SK-N-SH (cell line): Measurements from ENCODE around the gene AKAP8. TPM values are rescaled to one million over a fixed set of nuclear protein-coding genes. Genes with fewer than 3 reads are reported as not detected.

Source experiments
- CTCF ChIA-PET: fragments of 300-600, 350-600 bp; formaldehyde crosslinking; extraction: SDS; loops from one replicate; lab custom pipeline; 2021; lab: Yijun Ruan, JAX
- POLR2A ChIA-PET: fragments of 350-600 bp; sonication (Branson Sonifier 250); formaldehyde crosslinking; extraction: SDS; loops from one replicate; lab custom pipeline; 2020; ENCODE audit warnings: antibody characterized with exemption, inconsistent platforms; lab: Yijun Ruan, JAX
- DNase-seq: peaks from one replicate; pipeline ENCODE4 v3.0.0; 2012
- H2AFZ ChIP-seq: fragments of 200-600 bp; sonication (generic); 2 replicates; pipeline ENCODE4 v1.8.1; 2016; ENCODE audit warnings: antibody characterized with exemption, mild to moderate bottlenecking, low read depth
- H3F3A ChIP-seq: fragments of 200-600 bp; sonication (generic); replicated peaks from 2 replicates; pipeline ENCODE3; 2016; ENCODE audit warnings: antibody characterized with exemption, mild to moderate bottlenecking; ENCODE audit not compliant: insufficient read depth
- H3K27ac ChIP-seq, 2 experiments: fragments of 200-500 bp in 1 of 2; fragments of 200-600 bp in 1 of 2; sonication (Bioruptor generic) in 1 of 2; sonication (generic), shearing (Covaris generic) in 1 of 2; 2 replicates each; pipeline versions ENCODE4 v1.5.1 to v1.6.1; 2014 to 2016; ENCODE audit warnings: low read depth in 2 of 2, inconsistent platforms in 1 of 2, low read length in 1 of 2, mild to moderate bottlenecking in 1 of 2, mixed read lengths in 1 of 2
- H3K27me3 ChIP-seq: fragments of 200-600 bp; sonication (generic), shearing (Covaris generic); 2 replicates; pipeline ENCODE4 v1.6.1; 2016; ENCODE audit warnings: mixed run types; ENCODE audit not compliant: insufficient read depth
- H3K36me3 ChIP-seq, 2 experiments: fragments of 200-500 bp in 1 of 2; fragments of 200-600 bp in 1 of 2; sonication (Bioruptor generic) in 1 of 2; sonication (generic) in 1 of 2; replicated peaks in 1 of 2; 2 replicates each; pipeline versions ENCODE3 to v1.5.1; 2014 to 2016; ENCODE audit warnings: low read length in 1 of 2, mild to moderate bottlenecking in 1 of 2; ENCODE audit not compliant: insufficient read depth in 2 of 2, control insufficient read depth in 1 of 2
- H3K4me1 ChIP-seq, 2 experiments: fragments of 200-500 bp in 1 of 2; fragments of 200-600 bp in 1 of 2; sonication (Bioruptor generic) in 1 of 2; sonication (generic), shearing (Covaris generic) in 1 of 2; 2 replicates each; pipeline versions ENCODE4 v1.5.1 to v1.6.1; 2014 to 2016; ENCODE audit warnings: low read depth in 1 of 2, low read length in 1 of 2, mixed run types in 1 of 2; ENCODE audit not compliant: insufficient read depth in 2 of 2, control insufficient read depth in 1 of 2
- H3K4me2 ChIP-seq: fragments of 200-600 bp; sonication (generic), shearing (Covaris generic); 2 replicates; pipeline ENCODE4 v1.6.1; 2017; ENCODE audit warnings: mixed run types
- H3K4me3 ChIP-seq, 2 experiments: fragments of 200-500 bp in 1 of 2; fragments of 200-600 bp in 1 of 2; sonication (Bioruptor generic) in 1 of 2; sonication (generic), shearing (Covaris generic) in 1 of 2; 2 replicates each; pipeline versions ENCODE4 v1.5.1 to v1.8.1; 2014 to 2016; ENCODE audit warnings: low read depth in 2 of 2, inconsistent platforms in 1 of 2, low read length in 1 of 2, mild to moderate bottlenecking in 1 of 2, mixed read lengths in 1 of 2, moderate library complexity in 1 of 2
- H3K79me2 ChIP-seq: fragments of 200-600 bp; sonication (generic); 2 replicates; pipeline ENCODE4 v1.8.1; 2017; ENCODE audit warnings: mild to moderate bottlenecking; ENCODE audit not compliant: insufficient read depth
- H3K9ac ChIP-seq: fragments of 200-600 bp; sonication (generic); 2 replicates; pipeline ENCODE4 v1.6.1; 2017; ENCODE audit warnings: mixed run types
- H3K9me2 ChIP-seq: fragments of 200-600 bp; sonication (generic); 2 replicates; pipeline ENCODE4 v1.6.1; 2017; ENCODE audit warnings: mixed run types
- H3K9me3 ChIP-seq: fragments of 200-600 bp; sonication (generic); 2 replicates; pipeline ENCODE4 v1.6.1; 2017; ENCODE audit warnings: mixed run types, mild to moderate bottlenecking, moderate library complexity
- H4K20me1 ChIP-seq: fragments of 200-600 bp; sonication (generic); 2 replicates; pipeline ENCODE4 v1.6.1; 2017; ENCODE audit warnings: mild to moderate bottlenecking, mixed run types; ENCODE audit not compliant: insufficient read depth
- EP300 ChIP-seq, 2 experiments: IDR thresholded peaks; 2 replicates each; pipeline versions ENCODE4 v1.4.0 to v1.6.1; 2012; ENCODE audit warnings: borderline replicate concordance in 1 of 2, low read depth in 1 of 2, low read length in 1 of 2
- FOSL2 ChIP-seq: IDR thresholded peaks from 2 replicates; pipeline ENCODE4 v1.4.0; 2012; ENCODE audit warnings: low read depth, mild to moderate bottlenecking, moderate library complexity, borderline replicate concordance
- FOXM1 ChIP-seq: IDR thresholded peaks from 2 replicates; pipeline ENCODE4 v1.4.0; 2012; ENCODE audit warnings: low read depth, mild to moderate bottlenecking
- GABPA ChIP-seq: IDR thresholded peaks from 2 replicates; pipeline ENCODE4 v1.4.0; 2012; ENCODE audit warnings: low read depth, mild to moderate bottlenecking
- JUND ChIP-seq: IDR thresholded peaks from 2 replicates; pipeline ENCODE4 v1.4.0; 2012
- POLR2AphosphoS5 ChIP-seq: IDR thresholded peaks from 2 replicates; pipeline ENCODE4 v1.6.1; 2012; ENCODE audit warnings: low read depth, low read length
- RAD21 ChIP-seq: IDR thresholded peaks from 2 replicates; pipeline ENCODE4 v1.6.1; 2012; ENCODE audit warnings: mild to moderate bottlenecking, low read length
- RCOR1 ChIP-seq: fragments of 150-350 bp; IDR thresholded peaks from 2 replicates; pipeline ENCODE4 v1.6.1; 2017; ENCODE audit warnings: antibody characterized with exemption, low read length
- RXRA ChIP-seq: IDR thresholded peaks from 2 replicates; pipeline ENCODE4 v1.4.0; 2012; ENCODE audit warnings: low read depth, mild to moderate bottlenecking, borderline replicate concordance
- SIN3A ChIP-seq: IDR thresholded peaks from 2 replicates; pipeline ENCODE4 v1.6.1; 2012; ENCODE audit warnings: low read depth, mild to moderate bottlenecking, low read length, moderate library complexity, borderline replicate concordance
- TAF1 ChIP-seq: IDR thresholded peaks from 2 replicates; pipeline ENCODE4 v1.6.1; 2012; ENCODE audit warnings: low read depth, mild to moderate bottlenecking, low read length, moderate library complexity, borderline replicate concordance
- WGBS: methylation state at CpG from one replicate; pipeline ENCODE4 v1.1.6; 2017; ENCODE audit warnings: low lambda C conversion rate; 5-methylcytosine and 5-hydroxymethylcytosine counted together
- polyA plus RNA-seq, 3 experiments: library from polyadenylated mRNA; depleted of rRNA; stranded (reverse); fragments of >200 nt; gene quantifications; 2 replicates each; pipeline ENCODE4 v1.2.3, GENCODE V29; 2012
- TF ChIP-seq, protein P1 (sequence below): IDR thresholded peaks from 2 replicates; pipeline ENCODE4 v1.4.0; 2012; ENCODE audit warnings: low read depth, borderline replicate concordance
- TF ChIP-seq, protein P2 (sequence below): IDR thresholded peaks from 2 replicates; pipeline ENCODE4 v1.6.1; 2012; ENCODE audit warnings: mild to moderate bottlenecking, low read depth, low read length, moderate library complexity
- TF ChIP-seq, protein P3 (sequence below): IDR thresholded peaks from 2 replicates; pipeline ENCODE4 v1.4.0; 2012; ENCODE audit warnings: low read depth
- TF ChIP-seq, protein P4 (sequence below): IDR thresholded peaks from 2 replicates; pipeline ENCODE4 v1.4.0; 2012; ENCODE audit warnings: low read depth, borderline replicate concordance

AKAP8 gene
- polyA plus RNA-seq, 1 of the 3 experiments (the other 2 are of a cell fraction), result 17.2 TPM

DNA sequence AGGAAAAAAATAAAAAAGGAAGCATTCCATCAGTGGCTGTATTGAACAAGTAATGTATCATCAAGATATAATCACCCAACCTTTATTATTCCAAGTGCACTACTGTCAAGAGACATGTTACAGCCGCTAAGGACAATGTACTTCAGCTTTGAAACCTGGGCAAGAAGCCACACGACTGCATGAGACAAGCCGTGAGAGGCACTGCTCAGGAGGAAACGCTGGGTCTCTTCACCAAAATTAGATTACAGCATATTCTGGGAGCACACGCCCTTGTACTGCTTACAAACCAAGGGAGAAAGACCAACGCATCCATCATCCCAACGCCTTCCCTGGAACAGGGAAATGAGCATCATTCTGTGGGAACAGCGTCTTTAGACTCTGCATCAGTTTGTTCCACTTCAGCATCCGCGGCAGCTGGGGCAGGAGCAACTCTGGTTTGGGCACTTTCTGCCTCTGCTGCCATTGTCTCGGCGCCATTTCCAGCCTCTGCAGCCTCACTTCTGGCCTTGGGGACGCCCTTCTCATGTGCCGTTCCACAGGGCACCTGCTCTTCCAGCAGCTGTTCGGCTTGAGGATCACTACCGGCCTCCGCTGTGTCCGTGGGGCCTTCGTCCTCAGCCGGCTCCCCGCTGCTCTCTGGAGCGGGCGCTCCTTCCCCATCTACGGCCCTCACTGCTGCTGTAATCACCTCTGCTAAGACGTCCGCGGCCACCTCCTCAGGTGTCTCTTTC is 24.9 kb downstream of the AKAP8 start:
- Histone ChIP-seq H3K27me3 (no peaks in the 10 kb centered on the region), H3K79me2 (no peaks in the 10 kb centered on the region), H3K9ac (no peak overlapping the region), H3K4me2 (no peak overlapping the region), H4K20me1 (no peaks in the 10 kb centered on the region), H3F3A (peaks cover 9% of the 10 kb centered on the region), H3K4me3 (no peak overlapping the region), H3K9me2 (no peaks in the 10 kb centered on the region), H3K27ac (no peak overlapping the region), H2AFZ (no peak overlapping the region), H3K4me1 (no peaks in the 10 kb centered on the region), H3K36me3 (peaks cover 32 to 43% of the 10 kb centered on the region in 2 experiments), H3K9me3 (no peaks in the 10 kb centered on the region)
- WGBS, result 88% methylated on average over 22 of the region's 27 CpGs
- TF ChIP-seq FOSL2, result no peak
- TF ChIP-seq POLR2AphosphoS5, result no peak
- no peak for TF ChIP-seq TAF1
- TF ChIP-seq, protein P1, sequence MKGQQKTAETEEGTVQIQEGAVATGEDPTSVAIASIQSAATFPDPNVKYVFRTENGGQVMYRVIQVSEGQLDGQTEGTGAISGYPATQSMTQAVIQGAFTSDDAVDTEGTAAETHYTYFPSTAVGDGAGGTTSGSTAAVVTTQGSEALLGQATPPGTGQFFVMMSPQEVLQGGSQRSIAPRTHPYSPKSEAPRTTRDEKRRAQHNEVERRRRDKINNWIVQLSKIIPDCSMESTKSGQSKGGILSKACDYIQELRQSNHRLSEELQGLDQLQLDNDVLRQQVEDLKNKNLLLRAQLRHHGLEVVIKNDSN, result no peak
- TF ChIP-seq, protein P2, sequence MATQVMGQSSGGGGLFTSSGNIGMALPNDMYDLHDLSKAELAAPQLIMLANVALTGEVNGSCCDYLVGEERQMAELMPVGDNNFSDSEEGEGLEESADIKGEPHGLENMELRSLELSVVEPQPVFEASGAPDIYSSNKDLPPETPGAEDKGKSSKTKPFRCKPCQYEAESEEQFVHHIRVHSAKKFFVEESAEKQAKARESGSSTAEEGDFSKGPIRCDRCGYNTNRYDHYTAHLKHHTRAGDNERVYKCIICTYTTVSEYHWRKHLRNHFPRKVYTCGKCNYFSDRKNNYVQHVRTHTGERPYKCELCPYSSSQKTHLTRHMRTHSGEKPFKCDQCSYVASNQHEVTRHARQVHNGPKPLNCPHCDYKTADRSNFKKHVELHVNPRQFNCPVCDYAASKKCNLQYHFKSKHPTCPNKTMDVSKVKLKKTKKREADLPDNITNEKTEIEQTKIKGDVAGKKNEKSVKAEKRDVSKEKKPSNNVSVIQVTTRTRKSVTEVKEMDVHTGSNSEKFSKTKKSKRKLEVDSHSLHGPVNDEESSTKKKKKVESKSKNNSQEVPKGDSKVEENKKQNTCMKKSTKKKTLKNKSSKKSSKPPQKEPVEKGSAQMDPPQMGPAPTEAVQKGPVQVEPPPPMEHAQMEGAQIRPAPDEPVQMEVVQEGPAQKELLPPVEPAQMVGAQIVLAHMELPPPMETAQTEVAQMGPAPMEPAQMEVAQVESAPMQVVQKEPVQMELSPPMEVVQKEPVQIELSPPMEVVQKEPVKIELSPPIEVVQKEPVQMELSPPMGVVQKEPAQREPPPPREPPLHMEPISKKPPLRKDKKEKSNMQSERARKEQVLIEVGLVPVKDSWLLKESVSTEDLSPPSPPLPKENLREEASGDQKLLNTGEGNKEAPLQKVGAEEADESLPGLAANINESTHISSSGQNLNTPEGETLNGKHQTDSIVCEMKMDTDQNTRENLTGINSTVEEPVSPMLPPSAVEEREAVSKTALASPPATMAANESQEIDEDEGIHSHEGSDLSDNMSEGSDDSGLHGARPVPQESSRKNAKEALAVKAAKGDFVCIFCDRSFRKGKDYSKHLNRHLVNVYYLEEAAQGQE, result no peak
- TF ChIP-seq RCOR1, result no peak
- no peak for TF ChIP-seq EP300 (IDR thresholded peaks at IDR 0.05; ENCODE audit: borderline replicate concordance in 1 of 2, low read depth in 1 of 2, low read length in 1 of 2)
- TF ChIP-seq, protein P3, sequence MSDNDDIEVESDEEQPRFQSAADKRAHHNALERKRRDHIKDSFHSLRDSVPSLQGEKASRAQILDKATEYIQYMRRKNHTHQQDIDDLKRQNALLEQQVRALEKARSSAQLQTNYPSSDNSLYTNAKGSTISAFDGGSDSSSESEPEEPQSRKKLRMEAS, result no peak
- no peak for TF ChIP-seq RXRA
- TF ChIP-seq GABPA, result no peak
- TF ChIP-seq, protein P4, sequence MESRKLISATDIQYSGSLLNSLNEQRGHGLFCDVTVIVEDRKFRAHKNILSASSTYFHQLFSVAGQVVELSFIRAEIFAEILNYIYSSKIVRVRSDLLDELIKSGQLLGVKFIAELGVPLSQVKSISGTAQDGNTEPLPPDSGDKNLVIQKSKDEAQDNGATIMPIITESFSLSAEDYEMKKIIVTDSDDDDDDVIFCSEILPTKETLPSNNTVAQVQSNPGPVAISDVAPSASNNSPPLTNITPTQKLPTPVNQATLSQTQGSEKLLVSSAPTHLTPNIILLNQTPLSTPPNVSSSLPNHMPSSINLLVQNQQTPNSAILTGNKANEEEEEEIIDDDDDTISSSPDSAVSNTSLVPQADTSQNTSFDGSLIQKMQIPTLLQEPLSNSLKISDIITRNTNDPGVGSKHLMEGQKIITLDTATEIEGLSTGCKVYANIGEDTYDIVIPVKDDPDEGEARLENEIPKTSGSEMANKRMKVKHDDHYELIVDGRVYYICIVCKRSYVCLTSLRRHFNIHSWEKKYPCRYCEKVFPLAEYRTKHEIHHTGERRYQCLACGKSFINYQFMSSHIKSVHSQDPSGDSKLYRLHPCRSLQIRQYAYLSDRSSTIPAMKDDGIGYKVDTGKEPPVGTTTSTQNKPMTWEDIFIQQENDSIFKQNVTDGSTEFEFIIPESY, result no peak
- no peak for TF ChIP-seq RAD21
- TF ChIP-seq JUND, result no peak
- TF ChIP-seq SIN3A, result no peak
- no peak for TF ChIP-seq FOXM1
- POLR2A ChIA-PET, result no interaction called here
- CTCF ChIA-PET, result interaction anchor here (0.7 to 0.8 kb wide), 2 partner anchors 12 to 74 kb away, joined by 3 read pairs; no protein-coding TSS in a partner anchor
- DNase-seq, result no peak
